ENCODE results near the gene SPATA12. TPM values are rescaled to one million over a fixed set of nuclear protein-coding genes. Genes with fewer than 3 reads are reported as not detected.

SPATA12 gene
- total RNA-seq, 1 experiment from 2014 or later: 0.10 TPM

- in situ Hi-C loops (cut with HindIII; ENCODE audit: low pct_unique_long_range_greater_than_20kb, low sequenced_read_pairs) (no loop called here), intact Hi-C loops (cut with micrococcal nuclease; ENCODE audit: unreplicated experiment) (loop anchor here (10.0 kb wide), 1 partner anchor 116 kb away; the partner anchor contains the start of gene APPL1)
- Histone ChIP-seq H3K4me1 (ENCODE audit: control insufficient read depth, insufficient read depth, low read length) (peaks cover 8% of the 10 kb centered on the region; the same call in 1 of the 2 replicates), H3K27me3 (ENCODE audit: control insufficient read depth, insufficient read depth, low read length) (no peaks in the 10 kb centered on the region), H3K9me3 (ENCODE audit: control insufficient read depth, insufficient read depth, low read depth, low read length) (no peaks in the 10 kb centered on the region), H3K27ac (ENCODE audit: low read length) (no peak overlapping the region), H3K4me3 (ENCODE audit: low read depth in 2 of 2, low read length in 2 of 2) (no peak overlapping the region), H3K36me3 (ENCODE audit: control insufficient read depth, insufficient read depth, low read length) (no peaks in the 10 kb centered on the region)
- CTCF ChIA-PET: interaction anchor here (0.7 kb wide), 1 partner anchor 489 kb away, joined by 15 read pairs; no protein-coding TSS in a partner anchor
- no peak for DNase-seq (ENCODE audit: low read depth, low spot score)
- ATAC-seq: no peak
- no peak for TF ChIP-seq POLR2AphosphoS5 (IDR thresholded peaks at IDR 0.05; ENCODE audit: low read depth, low read length)
- POLR2A ChIA-PET: no interaction called here
- BruUV-seq (replicated peaks): no TSS peak
Measured at GRCh38 chr3:57108684-57109083, 48.2 kb downstream of the SPATA12 start.

- CTCF ChIA-PET: no interaction called here
- ATAC-seq: peak; percentile 63; the same call in 1 of the 2 replicates
- peak overlapping the region; percentile 29; the same call in 1 of the 2 replicates for H3K27ac ChIP-seq (ENCODE audit: low read length)
- no peaks in the 10 kb centered on the region for H3K9me3 ChIP-seq (ENCODE audit: control insufficient read depth, insufficient read depth, low read depth, low read length)
- TF ChIP-seq REST (IDR thresholded peaks at IDR 0.05; ENCODE audit: insufficient read depth in 1 of 2, low read depth in 2 of 2, low read length in 1 of 2): no peak
- TF ChIP-seq TCF7L2 (IDR thresholded peaks at IDR 0.05; ENCODE audit: low read depth, low read length): no peak
- TF ChIP-seq POLR2AphosphoS5 (IDR thresholded peaks at IDR 0.05; ENCODE audit: low read depth, low read length): no peak
- no peak for TF ChIP-seq SIN3A (IDR thresholded peaks at IDR 0.05; ENCODE audit: borderline replicate concordance, insufficient read depth, low read depth, low read length)
- TF ChIP-seq CTCF (IDR thresholded peaks at IDR 0.05): no peak
- DNase-seq (ENCODE audit: low read depth, low spot score): no peak
- intact Hi-C loops (cut with micrococcal nuclease; ENCODE audit: unreplicated experiment): loop anchor here (10.0 kb wide), 1 partner anchor 115 kb away; the partner anchor contains the start of gene APPL1
- POLR2A ChIA-PET: no interaction called here
- no peaks in the 10 kb centered on the region for H3K27me3 ChIP-seq (ENCODE audit: control insufficient read depth, insufficient read depth, low read length)
- peak overlapping the region in 1 of 2 experiments; percentile 29; a peak in 2 of 4 replicates for H3K4me3 ChIP-seq (ENCODE audit: low read depth in 2 of 2, low read length in 2 of 2)
- peaks cover 8% of the 10 kb centered on the region; the same call in 1 of the 2 replicates for H3K4me1 ChIP-seq (ENCODE audit: control insufficient read depth, insufficient read depth, low read length)
- H3K36me3 ChIP-seq (ENCODE audit: control insufficient read depth, insufficient read depth, low read length): no peaks in the 10 kb centered on the region
- no TSS peak for BruUV-seq (replicated peaks)
- in situ Hi-C loops (cut with HindIII; ENCODE audit: low pct_unique_long_range_greater_than_20kb, low sequenced_read_pairs): no loop called here
Measured at GRCh38 chr3:57109437-57110199, 49.2 kb downstream of the SPATA12 start.

GRCh38 chr3:57110214-57110613, 49.8 kb downstream of the SPATA12 start:
- TF ChIP-seq TCF7L2 (IDR thresholded peaks at IDR 0.05; ENCODE audit: low read depth, low read length): no peak
- no peak for TF ChIP-seq REST (IDR thresholded peaks at IDR 0.05; ENCODE audit: insufficient read depth in 1 of 2, low read depth in 2 of 2, low read length in 1 of 2)
- no peak for TF ChIP-seq CTCF (IDR thresholded peaks at IDR 0.05)
- no peak for TF ChIP-seq SIN3A (IDR thresholded peaks at IDR 0.05; ENCODE audit: borderline replicate concordance, insufficient read depth, low read depth, low read length)
- TF ChIP-seq POLR2AphosphoS5 (IDR thresholded peaks at IDR 0.05; ENCODE audit: low read depth, low read length): no peak
- BruUV-seq (replicated peaks): no TSS peak
- Histone ChIP-seq H3K27me3 (ENCODE audit: control insufficient read depth, insufficient read depth, low read length) (no peaks in the 10 kb centered on the region), H3K9me3 (ENCODE audit: control insufficient read depth, insufficient read depth, low read depth, low read length) (no peaks in the 10 kb centered on the region), H3K4me3 (ENCODE audit: low read depth in 2 of 2, low read length in 2 of 2) (no peak overlapping the region; a peak in 1 of 4 replicates), H3K36me3 (ENCODE audit: control insufficient read depth, insufficient read depth, low read length) (no peaks in the 10 kb centered on the region), H3K4me1 (ENCODE audit: control insufficient read depth, insufficient read depth, low read length) (peaks cover 8% of the 10 kb centered on the region; the same call in 1 of the 2 replicates), H3K27ac (ENCODE audit: low read length) (no peak overlapping the region; the same call in 1 of the 2 replicates)
- ChIA-PET POLR2A (no interaction called here), CTCF (no interaction called here)
- DNase-seq (ENCODE audit: low read depth, low spot score) (no peak), ATAC-seq (no peak)
- intact Hi-C loops (cut with micrococcal nuclease; ENCODE audit: unreplicated experiment) (no loop called here), in situ Hi-C loops (cut with HindIII; ENCODE audit: low pct_unique_long_range_greater_than_20kb, low sequenced_read_pairs) (no loop called here)

Measured in Panc1 (cell line).